UCSD-AML1 (cell line): ENCODE data around the gene CCDC146.
"Not testable (repeated sequence)": the region's sequence is repeated elsewhere in the genome, so short reads cannot be mapped to it uniquely, and the experiment has no call there.

ENCODE experiments used
- DNase-seq: peaks from one replicate; lab custom pipeline; 2025; ENCODE audit not compliant: unreplicated experiment; lab: John Stamatoyannopoulos, UW

Gene CCDC146

GRCh38 chr7:77199013-77199966 is 76.9 kb downstream of the CCDC146 start, which contains the start of gene FGL2:
FGL2 (minus strand) TSS chr7:77199819; CDS start chr7:77199793, 26 bp downstream.
- DNase-seq: no peak

GRCh38 chr7:77200542-77200941 is 78.1 kb downstream of the CCDC146 start:
- no peak for DNase-seq

- DNase-seq: no peak
Observed at GRCh38 chr7:77202481-77202976, 80.1 kb downstream of the CCDC146 start.

- DNase-seq: no peak
Observed at GRCh38 chr7:77205706-77206105, 83.3 kb downstream of the CCDC146 start.

- DNase-seq: no peak
Observed at GRCh38 chr7:77208416-77208815, 86.0 kb downstream of the CCDC146 start.

GRCh38 chr7:77209479-77210139 is 87.2 kb downstream of the CCDC146 start:
- DNase-seq: no peak

GRCh38 chr7:77216181-77216845 is 93.9 kb downstream of the CCDC146 start:
- DNase-seq: no peak

- DNase-seq: no peak
Observed at GRCh38 chr7:77217474-77218185, 95.2 kb downstream of the CCDC146 start.

GRCh38 chr7:77219701-77220331 is 97.4 kb downstream of the CCDC146 start:
- DNase-seq: not testable (repeated sequence)

GRCh38 chr7:77222065-77222464 is 99.7 kb downstream of the CCDC146 start:
- DNase-seq: no peak

- DNase-seq: no peak
Observed at GRCh38 chr7:77222819-77223218, 100.4 kb downstream of the CCDC146 start.

GRCh38 chr7:77223261-77223660 is 100.8 kb downstream of the CCDC146 start:
- DNase-seq: no peak

- DNase-seq: no peak
Observed at GRCh38 chr7:77226357-77226839, 104.0 kb downstream of the CCDC146 start.

GRCh38 chr7:77228795-77229194 is 106.4 kb downstream of the CCDC146 start:
- DNase-seq: not testable (repeated sequence)

- DNase-seq: no peak
Observed at GRCh38 chr7:77232467-77232866, 110.1 kb downstream of the CCDC146 start.

- DNase-seq: no peak
Observed at GRCh38 chr7:77235276-77235675, 112.9 kb downstream of the CCDC146 start.

- DNase-seq: peak; percentile 17
Observed at GRCh38 chr7:77238703-77239136, 116.3 kb downstream of the CCDC146 start.

GRCh38 chr7:77239471-77239870 is 117.1 kb downstream of the CCDC146 start:
- no peak for DNase-seq

- no peak for DNase-seq
Observed at GRCh38 chr7:77242068-77242467, 119.7 kb downstream of the CCDC146 start.

- DNase-seq: no peak
Observed at GRCh38 chr7:77242554-77242953, 120.1 kb downstream of the CCDC146 start.
